GM19324 (cell line): ENCODE data around the gene HOXD10.

ENCODE experiments used
- ATAC-seq: cut with Tn5 transposase; IDR thresholded peaks from one replicate; pipeline ENCODE4 v1.9.1; 2021; ENCODE audit warnings: mild to moderate bottlenecking, moderate library complexity; ENCODE audit not compliant: unreplicated experiment, low FRiP score

Gene HOXD10

GRCh38 chr2:176115883-176116813 is at the start of gene HOXD10:
Gene HOXD10 (plus strand): TSS chr2:176116778. CDS start chr2:176116834, 56 bp downstream.
- no peak for ATAC-seq

DNA sequence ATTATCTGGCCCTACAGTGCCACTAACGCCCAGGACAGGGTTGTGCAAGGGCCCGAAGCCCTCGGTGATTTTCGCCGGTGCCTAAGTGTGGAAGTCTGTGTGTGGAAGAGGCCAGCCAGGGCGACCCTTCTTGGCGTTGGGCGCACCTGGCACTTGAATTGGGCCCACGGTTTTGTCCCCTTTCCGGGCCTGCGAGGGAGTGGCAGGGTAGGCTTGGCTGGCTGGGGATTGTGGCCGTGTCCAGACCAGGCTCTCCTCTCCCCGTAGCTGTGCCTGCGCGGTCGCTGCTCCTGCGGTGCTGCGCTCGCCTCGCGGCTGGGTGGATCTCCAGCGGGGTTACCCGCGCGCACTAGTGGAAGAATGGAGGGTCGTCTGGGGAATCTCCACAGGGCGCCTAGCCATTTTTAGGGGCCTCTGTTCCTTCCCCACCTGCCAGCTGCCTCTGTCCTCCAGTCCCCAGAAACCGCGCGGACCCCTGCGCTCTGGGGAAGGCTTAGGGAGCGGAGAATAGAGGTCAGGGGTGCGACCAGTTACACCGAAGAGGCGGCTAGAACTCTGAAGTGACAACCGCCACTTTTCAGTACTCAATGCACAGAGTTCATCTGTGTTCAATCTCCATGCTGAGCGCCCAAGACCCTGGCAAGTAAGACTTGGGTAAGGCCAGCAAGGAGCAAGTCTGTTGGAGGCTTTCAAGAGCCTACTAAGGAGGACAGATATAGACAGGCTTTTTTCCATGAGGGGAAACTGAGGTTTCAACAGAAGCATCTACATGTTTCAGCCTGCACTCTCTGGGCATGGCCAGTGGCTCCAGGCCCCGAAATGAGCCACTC is 48.8 kb upstream of the HOXD10 start:
- no peak for ATAC-seq

GRCh38 chr2:176068419-176068832 is 48.2 kb upstream of the HOXD10 start:
- no peak for ATAC-seq

DNA sequence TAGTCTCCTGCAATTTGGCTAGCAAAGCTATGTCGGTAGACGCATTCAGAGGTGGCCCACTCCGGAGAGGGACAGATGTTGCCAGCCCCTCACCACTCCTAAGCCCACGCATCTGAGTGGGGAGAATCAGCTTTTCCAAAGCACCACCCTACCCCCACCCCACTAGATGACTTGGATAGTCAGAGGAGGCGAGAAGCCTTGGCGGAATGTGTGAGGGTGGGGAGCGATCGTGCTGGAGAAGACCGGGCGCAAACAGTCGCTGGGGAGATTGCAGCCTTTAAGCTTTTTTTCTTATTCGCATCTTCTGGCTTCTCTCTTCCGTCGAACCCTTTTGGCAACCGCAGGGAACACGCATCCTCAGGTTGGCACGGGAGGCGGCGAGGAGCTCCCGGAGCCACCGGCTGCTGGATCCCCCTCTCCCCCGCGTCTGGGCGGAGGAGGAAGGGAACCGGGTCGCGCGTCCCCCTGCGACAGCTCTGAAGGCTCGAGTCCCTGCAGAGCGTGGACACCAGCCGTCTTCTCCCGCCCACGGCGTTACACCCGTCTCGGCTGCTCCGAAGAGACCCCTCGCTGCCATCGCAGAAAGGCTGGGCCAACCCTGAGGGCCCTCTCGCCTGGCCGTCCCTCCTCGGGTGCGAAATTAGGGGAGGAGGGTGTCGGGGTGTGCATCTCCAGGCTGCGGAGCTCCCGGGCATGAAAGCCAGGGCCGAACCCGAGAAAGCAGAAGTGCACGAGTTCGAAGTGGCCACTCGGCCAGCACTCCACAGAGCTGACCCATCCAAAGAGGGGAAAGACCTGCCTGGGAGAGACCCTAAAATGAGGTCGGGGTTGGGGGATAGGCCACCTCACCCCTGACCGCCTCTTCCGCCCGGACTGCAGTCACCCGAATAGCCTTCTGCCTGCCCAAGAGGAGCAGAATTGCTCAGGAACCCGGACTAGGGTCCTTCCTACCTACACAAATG is 45.0 kb upstream of the HOXD10 start:
- no peak for ATAC-seq

DNA sequence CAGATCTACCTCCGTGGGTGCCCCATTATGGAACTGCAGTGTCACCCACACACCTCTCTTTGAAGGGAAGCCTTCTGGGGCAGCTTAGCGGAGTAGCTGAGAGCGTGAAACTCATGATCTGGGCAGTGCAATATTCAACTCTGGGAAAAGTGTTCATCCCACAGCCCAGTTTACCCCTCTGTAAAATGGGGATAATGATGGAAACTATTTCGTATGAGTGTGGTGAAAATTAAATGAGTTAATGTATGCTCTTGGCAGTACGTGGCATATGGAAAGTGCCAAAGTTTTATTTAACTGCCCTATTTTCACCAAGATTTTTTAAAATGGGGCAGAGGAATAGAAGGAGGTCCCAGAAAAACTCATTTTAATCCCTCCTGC is 44.3 kb upstream of the HOXD10 start:
- ATAC-seq: no peak

- ATAC-seq: no peak
Measured at GRCh38 chr2:176072951-176073904, 43.4 kb upstream of the HOXD10 start.

- no peak for ATAC-seq
Measured at GRCh38 chr2:176074919-176075425, 41.6 kb upstream of the HOXD10 start.

- no peak for ATAC-seq
Measured at GRCh38 chr2:176075481-176075880, 41.1 kb upstream of the HOXD10 start.

DNA sequence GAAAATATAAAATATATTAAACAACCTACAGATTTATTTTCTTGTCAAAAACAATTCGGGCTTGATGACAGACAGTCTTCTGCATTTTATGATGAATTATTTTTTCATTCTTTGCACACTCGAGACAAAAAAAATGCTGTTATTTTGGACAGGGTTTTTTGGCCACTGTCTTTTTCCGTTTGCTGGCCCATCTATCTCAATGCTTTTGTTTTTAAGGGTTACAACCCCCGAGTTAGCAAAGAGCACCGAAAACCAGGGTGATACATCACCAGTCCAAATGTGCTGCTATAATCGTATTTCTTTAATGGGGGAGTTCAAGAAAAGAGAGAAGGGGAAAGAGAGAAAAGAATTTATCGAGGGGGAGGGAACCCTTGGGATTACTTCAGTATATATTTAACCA is 40.5 kb upstream of the HOXD10 start:
- no peak for ATAC-seq

- ATAC-seq: no peak
Measured at GRCh38 chr2:176076796-176077195, 39.8 kb upstream of the HOXD10 start.

DNA sequence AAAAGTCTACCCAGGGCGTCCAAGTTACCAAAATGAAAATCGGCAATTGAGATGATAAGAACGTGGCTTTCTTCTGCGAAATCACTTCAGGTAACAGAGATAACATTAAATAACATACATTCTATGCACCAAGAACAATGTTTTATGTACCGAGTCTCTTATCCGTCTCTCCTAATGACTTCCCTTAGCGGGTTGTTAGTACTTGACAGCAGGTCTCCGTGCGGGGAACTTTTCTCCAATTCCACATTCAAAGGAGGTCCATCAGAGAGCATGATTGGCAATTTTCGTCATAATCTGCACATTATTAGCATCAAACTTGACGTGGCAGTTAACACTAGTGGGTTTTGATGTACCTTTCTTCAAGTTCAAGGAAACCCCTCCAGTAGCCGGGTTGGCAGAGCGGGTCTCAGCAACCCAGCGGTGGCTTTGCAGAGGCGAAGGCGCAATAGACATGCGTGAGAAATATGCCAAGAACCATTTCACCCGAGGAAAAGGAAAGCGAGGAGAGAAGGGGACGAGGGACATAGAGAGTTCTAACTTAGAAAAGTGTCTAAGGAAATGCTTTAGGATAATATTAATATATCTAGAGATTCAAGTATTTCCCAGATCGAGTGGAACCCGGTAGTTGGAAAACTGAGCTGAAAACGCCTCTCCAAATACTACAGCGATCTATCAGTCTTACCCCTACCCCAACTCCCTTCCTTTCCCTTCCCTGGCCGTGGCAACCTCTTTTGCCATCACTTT is 37.9 kb upstream of the HOXD10 start:
- ATAC-seq: no peak

GRCh38 chr2:176079285-176079830 is 37.2 kb upstream of the HOXD10 start:
- ATAC-seq: no peak

GRCh38 chr2:176079831-176080539 is 36.6 kb upstream of the HOXD10 start:
- no peak for ATAC-seq

DNA sequence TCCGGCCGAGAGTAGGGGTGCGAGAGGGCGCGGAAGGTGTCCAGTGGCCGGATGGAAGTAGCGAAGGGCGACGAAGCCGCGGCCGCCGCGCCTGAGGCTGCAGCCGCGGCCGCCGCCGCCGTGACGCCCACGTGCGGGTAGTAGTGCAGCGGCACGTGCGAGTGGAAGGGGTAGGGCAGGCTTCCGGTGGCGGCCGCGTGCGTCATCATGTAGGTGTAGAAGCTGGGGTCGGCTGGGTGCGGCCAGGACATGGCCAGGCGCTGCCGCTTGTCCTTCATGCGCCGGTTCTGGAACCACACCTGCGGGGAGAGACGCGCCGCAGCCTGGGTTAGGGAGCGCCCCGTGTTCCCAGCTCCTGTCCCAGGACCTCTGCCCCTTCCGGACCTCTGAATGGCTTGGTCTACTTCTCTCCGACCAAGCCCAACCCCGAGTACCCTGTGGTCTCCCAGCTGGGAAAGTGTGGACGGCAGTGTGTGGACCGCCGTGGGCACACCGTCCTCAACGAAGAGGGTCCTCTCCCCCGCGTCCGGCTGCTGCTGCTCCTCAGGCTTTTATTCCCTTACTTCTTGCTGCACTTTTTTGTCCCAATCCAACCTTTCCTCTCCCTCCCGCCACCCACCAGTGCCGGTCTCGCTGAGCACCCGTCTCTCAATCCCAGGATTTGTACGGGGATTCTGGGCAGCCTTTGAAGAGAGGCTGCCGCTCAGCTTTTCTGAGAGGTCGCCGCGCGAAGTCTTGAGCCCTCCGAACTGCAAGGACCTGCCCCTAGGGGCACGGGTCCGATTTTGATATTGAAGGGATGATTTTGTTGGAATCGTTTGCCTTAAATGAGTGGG is 35.8 kb upstream of the HOXD10 start:
- ATAC-seq: no peak

- no peak for ATAC-seq
Measured at GRCh38 chr2:176081376-176081836, 35.2 kb upstream of the HOXD10 start.

GRCh38 chr2:176081837-176082524 is 34.6 kb upstream of the HOXD10 start:
- ATAC-seq: no peak
